ENCODE data around the gene GBGT1. TPM values are rescaled to one million over a fixed set of nuclear protein-coding genes. Genes with fewer than 3 reads are reported as not detected.

The GBGT1 gene
- total and polyA plus RNA-seq, 10 donors, result 9.2 to 52.8 (median 30.7) TPM

DNA sequence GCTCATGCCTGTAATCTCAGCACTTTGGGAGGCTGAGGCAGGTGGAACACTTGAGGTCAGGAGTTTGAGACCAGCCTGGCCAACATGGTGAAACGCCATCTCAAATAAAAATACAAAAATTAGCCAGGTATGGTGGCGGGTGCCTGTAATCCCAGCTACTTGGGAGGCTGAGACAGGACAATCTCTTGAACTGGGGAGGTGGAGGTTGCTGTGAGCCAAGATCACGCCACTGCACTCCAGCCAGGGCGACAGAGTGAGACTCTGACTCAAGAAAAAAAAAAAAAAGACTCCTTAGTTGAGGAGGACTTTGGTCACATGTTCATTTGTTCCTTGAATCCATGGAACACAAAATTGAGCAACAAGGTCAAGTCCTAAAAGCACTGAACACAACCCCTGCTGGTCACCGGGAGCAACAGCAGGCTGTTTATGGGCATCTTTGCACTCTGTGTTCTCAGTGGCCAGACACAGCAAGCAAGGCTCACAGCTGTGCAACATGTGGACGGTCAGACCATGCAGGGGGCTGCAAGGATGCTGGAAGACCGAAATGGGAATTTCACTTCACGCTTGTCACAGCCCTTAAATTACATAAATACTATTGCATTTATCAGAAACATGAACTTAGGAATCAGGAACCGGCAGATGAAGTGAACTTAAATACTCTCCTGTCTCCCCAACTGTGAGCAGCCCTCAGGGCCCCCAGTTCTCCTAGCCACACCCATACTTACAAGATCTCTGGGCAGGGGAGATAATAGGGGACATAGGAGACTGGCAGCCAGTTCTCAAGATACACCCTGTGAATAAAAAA is 2.8 kb downstream of the GBGT1 start:
- no peaks in the 10 kb centered on the region for H3K9me3 ChIP-seq
- TF ChIP-seq POLR2A (IDR thresholded peaks at IDR 0.05) (no peak), POLR2AphosphoS5 (IDR thresholded peaks at IDR 0.05) (peak in 1 of 3 donors; percentile 62), CTCF (IDR thresholded peaks at IDR 0.05 in 8 of 11, conservative IDR thresholded peaks at IDR 0.05 in 3 of 11) (peak; percentile 46 to 89 (median 84))
- peaks cover 0 to 41% (median 0%) of the 10 kb centered on the region in 6 donors for H3K36me3 ChIP-seq
- intact Hi-C loops (cut with DNase I; ENCODE audit: low total_unique reads), result no loop called here
- H3K4me1 ChIP-seq, result peaks cover 10 to 43% (median 32%) of the 10 kb centered on the region in 6 donors
- H3K4me3 ChIP-seq, result no peak overlapping the region
- H3K27ac ChIP-seq, result peak overlapping the region in 4 of 8 donors; percentile 3 to 57 (median 42)
- WGBS, 5 donors, result 57 to 66% (median 65%) methylated on average over 9 of the region's 9 CpGs
- peaks cover 0 to 22% (median 7%) of the 10 kb centered on the region in 7 donors for H3K27me3 ChIP-seq (replicated peaks in 1 of 7)
- peak; percentile 82 for DNase-seq

DNA sequence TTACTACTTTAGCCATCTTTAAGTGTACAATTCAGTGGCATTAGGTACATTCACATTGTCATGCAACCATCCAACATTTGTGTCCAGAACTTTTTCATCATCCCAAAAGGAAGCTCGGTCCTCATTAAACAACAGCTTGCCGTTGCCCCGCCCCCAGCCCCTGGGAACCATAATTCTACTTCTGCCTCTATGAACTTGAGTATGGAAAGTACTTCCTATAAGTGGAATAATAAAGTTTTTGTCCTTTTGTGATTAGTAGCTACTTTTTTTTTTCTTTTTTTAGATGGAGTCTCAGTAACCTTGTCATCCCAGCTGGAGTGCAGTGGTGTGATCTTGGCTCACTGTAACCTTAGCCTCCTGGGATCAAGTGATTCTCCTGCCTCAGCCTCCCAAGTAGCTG is 5.0 kb downstream of the GBGT1 start:
- WGBS, 5 donors, result 88 to 97% (median 92%) methylated on average over 3 of the region's 3 CpGs
- Histone ChIP-seq H3K9me3 (no peaks in the 10 kb centered on the region), H3K36me3 (peaks cover 0 to 62% (median 2%) of the 10 kb centered on the region in 6 donors), H3K27me3 (replicated peaks in 1 of 7) (peaks cover 0 to 14% (median 7%) of the 10 kb centered on the region in 7 donors), H3K27ac (no peak overlapping the region), H3K4me1 (peaks cover 6 to 33% (median 23%) of the 10 kb centered on the region in 6 donors), H3K4me3 (no peak overlapping the region)
- peak; percentile 32 for DNase-seq
- TF ChIP-seq CTCF (IDR thresholded peaks at IDR 0.05 in 8 of 11, conservative IDR thresholded peaks at IDR 0.05 in 3 of 11) (no peak), POLR2AphosphoS5 (IDR thresholded peaks at IDR 0.05) (no peak), POLR2A (IDR thresholded peaks at IDR 0.05) (no peak)
- intact Hi-C loops (cut with DNase I; ENCODE audit: low total_unique reads), result no loop called here

DNA sequence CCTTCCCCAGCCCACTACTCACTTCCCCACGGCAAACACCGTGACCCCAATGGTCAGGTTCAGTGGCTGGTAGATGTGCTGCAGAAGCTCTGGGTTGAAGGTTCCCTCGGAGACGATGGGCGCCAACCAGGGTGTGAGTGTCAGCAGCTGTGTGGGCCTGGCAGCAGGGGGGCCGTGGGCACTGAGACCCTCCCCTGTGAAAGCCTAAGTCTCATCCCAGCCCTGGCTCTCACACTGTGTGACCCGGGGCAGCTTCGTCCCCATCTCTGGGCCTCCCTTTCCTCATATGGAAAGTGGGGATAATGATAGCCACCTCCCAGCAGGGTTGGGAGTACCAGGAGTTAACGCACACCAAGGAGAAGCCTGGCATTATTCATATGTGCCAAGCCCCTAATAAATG is 8.6 kb downstream of the GBGT1 start:
- no peak overlapping the region for H3K4me3 ChIP-seq
- DNase-seq, result peak; percentile 54
- intact Hi-C loops (cut with DNase I; ENCODE audit: low total_unique reads), result no loop called here
- 72 to 92% (median 88%) methylated on average over 9 of the region's 9 CpGs for whole genome bisulfite sequencing, 5 donors
- no peak overlapping the region for H3K27ac ChIP-seq
- no peak for TF ChIP-seq CTCF (IDR thresholded peaks at IDR 0.05 in 8 of 11, conservative IDR thresholded peaks at IDR 0.05 in 3 of 11)
- TF ChIP-seq POLR2AphosphoS5 (IDR thresholded peaks at IDR 0.05), result no peak
- TF ChIP-seq POLR2A (IDR thresholded peaks at IDR 0.05), result no peak
- H3K36me3 ChIP-seq, result peaks cover 0 to 63% (median 2%) of the 10 kb centered on the region in 6 donors
- H3K27me3 ChIP-seq (replicated peaks in 1 of 7), result no peaks in the 10 kb centered on the region
- H3K4me1 ChIP-seq, result peaks cover 0 to 5% (median 0%) of the 10 kb centered on the region in 6 donors
- no peaks in the 10 kb centered on the region for H3K9me3 ChIP-seq

Data from spleen (tissue), 11 donors.